Fibroblast of pulmonary artery (primary cell): ENCODE results near the gene RHOT1.
"Not testable (repeated sequence)": the region's sequence is repeated elsewhere in the genome, so short reads cannot be mapped to it uniquely, and the experiment has no call there.

Experiments
- DNase-seq: peaks from one replicate; pipeline ENCODE4 v3.0.0-alpha.2; 2010; ENCODE audit warnings: low read depth
- H3K4me3 ChIP-seq: replicated peaks from 2 replicates; pipeline ENCODE4 v1.5.1; 2011; ENCODE audit warnings: low read depth, mild to moderate bottlenecking, control low read depth, low read length, moderate library complexity
- CTCF ChIP-seq: IDR thresholded peaks from 2 replicates; pipeline ENCODE4 v1.5.1; 2011; ENCODE audit warnings: mild to moderate bottlenecking, control low read depth, low read length, inconsistent platforms; ENCODE audit errors: missing control alignments

The RHOT1 gene

GRCh38 chr17:32258383-32259140, 116.3 kb downstream of the RHOT1 start:
- no peak for TF ChIP-seq CTCF
- DNase-seq: no peak
- no peak overlapping the region for H3K4me3 ChIP-seq

- peak; percentile 58 for DNase-seq
- H3K4me3 ChIP-seq: no peak overlapping the region
- TF ChIP-seq CTCF: no peak
These were observed 117.3 kb downstream of the RHOT1 start for GRCh38 chr17:32259586-32259985.

- no peak for TF ChIP-seq CTCF
- DNase-seq: peak; percentile 16
- no peak overlapping the region for H3K4me3 ChIP-seq
These were observed 119.1 kb downstream of the RHOT1 start for GRCh38 chr17:32261417-32261736.

GRCh38 chr17:32261936-32262510, 119.7 kb downstream of the RHOT1 start:
- no peak for DNase-seq
- no peak for TF ChIP-seq CTCF
- H3K4me3 ChIP-seq: no peak overlapping the region

GRCh38 chr17:32263515-32263914, 121.2 kb downstream of the RHOT1 start:
- not testable (repeated sequence) for H3K4me3 ChIP-seq, DNase-seq

GRCh38 chr17:32264140-32264799, 122.0 kb downstream of the RHOT1 start:
- peak; percentile 10 for TF ChIP-seq CTCF
- H3K4me3 ChIP-seq: no peak overlapping the region
- no peak for DNase-seq

- no peak overlapping the region for H3K4me3 ChIP-seq
- no peak for DNase-seq
- TF ChIP-seq CTCF: no peak
These were observed 122.5 kb downstream of the RHOT1 start for GRCh38 chr17:32264823-32265191.
